ENCODE data around the gene PLXNA2. TPM values are rescaled to one million over a fixed set of nuclear protein-coding genes. Genes with fewer than 3 reads are reported as not detected.

PLXNA2 gene
- total RNA-seq, 1 donor from 2014 or later: 17.7 TPM

DNA sequence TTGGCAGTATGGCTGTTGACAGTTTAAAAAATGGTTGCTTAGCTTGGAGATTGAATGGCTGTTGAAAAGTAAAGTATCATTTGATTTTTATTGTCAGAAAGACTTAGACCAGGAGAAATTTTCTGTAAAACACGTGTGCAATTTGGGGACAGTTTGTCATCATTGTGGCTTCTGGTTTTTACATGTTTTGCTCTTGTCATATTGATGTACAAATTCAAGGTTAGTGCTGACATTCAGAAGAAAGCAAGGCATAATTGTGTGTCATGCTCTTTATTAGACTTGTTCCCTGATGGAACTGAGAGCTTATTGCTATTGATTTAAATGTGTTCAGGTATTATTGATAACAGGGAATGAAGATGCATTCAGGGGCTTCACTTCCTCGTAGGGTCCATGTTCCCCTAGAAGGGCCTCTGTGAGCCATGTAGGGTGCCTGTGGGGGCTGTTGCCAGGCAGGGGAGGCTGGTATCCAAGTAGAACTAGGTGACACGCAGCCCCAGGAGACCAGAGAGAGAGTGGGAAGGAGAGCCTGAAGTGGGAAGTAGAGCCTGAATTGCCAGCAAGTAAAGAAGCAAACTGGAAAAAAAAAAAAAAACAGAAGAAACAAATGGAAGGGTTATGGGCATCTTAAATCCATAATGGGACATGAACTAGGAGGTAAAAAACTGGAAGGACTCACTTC lies 32.7 kb upstream of the PLXNA2 start:
- Histone ChIP-seq H3K4me3 (ENCODE audit: insufficient read depth, low read depth, low read length) (no peak overlapping the region), H3K79me2 (ENCODE audit: insufficient read depth, low read length) (no peaks in the 10 kb centered on the region), H3K36me3 (ENCODE audit: insufficient read depth, low read length) (no peaks in the 10 kb centered on the region), H4K20me1 (ENCODE audit: insufficient read depth, low read length) (no peaks in the 10 kb centered on the region), H2AFZ (ENCODE audit: low read depth, low read length) (no peak overlapping the region), H3K9ac (ENCODE audit: low read length) (no peak overlapping the region), H3K4me2 (ENCODE audit: low read length) (no peak overlapping the region), H3K27ac (ENCODE audit: low read depth, low read length) (no peak overlapping the region), H3K9me3 (ENCODE audit: insufficient read depth, low read depth, low read length) (no peaks in the 10 kb centered on the region), H3K4me1 (ENCODE audit: insufficient read depth, low read length) (no peaks in the 10 kb centered on the region), H3K27me3 (ENCODE audit: insufficient read depth, low read length) (peaks cover 7% of the 10 kb centered on the region)
- no peak overlapping the region for H3K4me3 Mint-ChIP-seq (ENCODE audit: unreplicated experiment)
- peaks cover 31% of the 10 kb centered on the region for H3K27me3 Mint-ChIP-seq (ENCODE audit: low read depth, unreplicated experiment)
- H3K27ac Mint-ChIP-seq (ENCODE audit: unreplicated experiment): no peak overlapping the region
- H3K36me3 Mint-ChIP-seq (ENCODE audit: low read depth, unreplicated experiment): no peaks in the 10 kb centered on the region
- H3K4me1 Mint-ChIP-seq (ENCODE audit: low read depth, unreplicated experiment): peaks cover 12% of the 10 kb centered on the region
- H3K9me3 Mint-ChIP-seq (ENCODE audit: unreplicated experiment): no peaks in the 10 kb centered on the region
- DNase-seq (ENCODE audit: low read depth) (no peak), FAIRE-seq (no peak)
- no peak for TF ChIP-seq EZH2 (IDR thresholded peaks at IDR 0.05; ENCODE audit: insufficient read depth, low read length)
- TF ChIP-seq, protein P1, sequence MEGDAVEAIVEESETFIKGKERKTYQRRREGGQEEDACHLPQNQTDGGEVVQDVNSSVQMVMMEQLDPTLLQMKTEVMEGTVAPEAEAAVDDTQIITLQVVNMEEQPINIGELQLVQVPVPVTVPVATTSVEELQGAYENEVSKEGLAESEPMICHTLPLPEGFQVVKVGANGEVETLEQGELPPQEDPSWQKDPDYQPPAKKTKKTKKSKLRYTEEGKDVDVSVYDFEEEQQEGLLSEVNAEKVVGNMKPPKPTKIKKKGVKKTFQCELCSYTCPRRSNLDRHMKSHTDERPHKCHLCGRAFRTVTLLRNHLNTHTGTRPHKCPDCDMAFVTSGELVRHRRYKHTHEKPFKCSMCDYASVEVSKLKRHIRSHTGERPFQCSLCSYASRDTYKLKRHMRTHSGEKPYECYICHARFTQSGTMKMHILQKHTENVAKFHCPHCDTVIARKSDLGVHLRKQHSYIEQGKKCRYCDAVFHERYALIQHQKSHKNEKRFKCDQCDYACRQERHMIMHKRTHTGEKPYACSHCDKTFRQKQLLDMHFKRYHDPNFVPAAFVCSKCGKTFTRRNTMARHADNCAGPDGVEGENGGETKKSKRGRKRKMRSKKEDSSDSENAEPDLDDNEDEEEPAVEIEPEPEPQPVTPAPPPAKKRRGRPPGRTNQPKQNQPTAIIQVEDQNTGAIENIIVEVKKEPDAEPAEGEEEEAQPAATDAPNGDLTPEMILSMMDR (IDR thresholded peaks at IDR 0.05; ENCODE audit: insufficient read depth, low read depth, low read length): no peak

DNA sequence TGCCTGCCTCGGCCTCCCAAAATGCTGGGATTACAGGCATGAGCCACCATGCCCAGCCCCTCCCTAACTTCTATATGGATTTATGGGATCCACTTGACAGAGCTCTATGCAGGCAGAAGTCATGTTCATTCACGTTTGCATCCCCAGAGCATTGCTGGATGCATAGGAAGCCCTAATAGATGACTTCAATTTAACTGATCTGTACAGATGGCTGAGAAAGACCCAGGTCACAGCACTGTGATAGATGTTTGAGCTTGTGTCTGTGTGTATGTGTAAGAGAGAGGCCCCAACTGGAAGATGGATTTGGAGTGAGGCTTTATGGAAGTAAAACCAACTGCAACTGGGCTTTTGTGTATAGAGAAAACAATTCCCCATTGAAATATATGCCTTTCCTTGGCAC lies 30.9 kb upstream of the PLXNA2 start:
- H3K36me3 ChIP-seq (ENCODE audit: insufficient read depth, low read length): no peaks in the 10 kb centered on the region
- H3K27ac ChIP-seq (ENCODE audit: low read depth, low read length): no peak overlapping the region
- H3K4me2 ChIP-seq (ENCODE audit: low read length): no peak overlapping the region
- H3K4me3 Mint-ChIP-seq (ENCODE audit: unreplicated experiment): no peak overlapping the region
- H3K27me3 Mint-ChIP-seq (ENCODE audit: low read depth, unreplicated experiment): peaks cover 26% of the 10 kb centered on the region
- H3K4me1 ChIP-seq (ENCODE audit: insufficient read depth, low read length): no peaks in the 10 kb centered on the region
- DNase-seq (ENCODE audit: low read depth) (no peak), FAIRE-seq (no peak)
- H3K79me2 ChIP-seq (ENCODE audit: insufficient read depth, low read length): no peaks in the 10 kb centered on the region
- no peak overlapping the region for H3K9ac ChIP-seq (ENCODE audit: low read length)
- peaks cover 11% of the 10 kb centered on the region for H3K27me3 ChIP-seq (ENCODE audit: insufficient read depth, low read length)
- no peak overlapping the region for H3K4me3 ChIP-seq (ENCODE audit: insufficient read depth, low read depth, low read length)
- H4K20me1 ChIP-seq (ENCODE audit: insufficient read depth, low read length): no peaks in the 10 kb centered on the region
- peaks cover 15% of the 10 kb centered on the region for H3K4me1 Mint-ChIP-seq (ENCODE audit: low read depth, unreplicated experiment)
- H3K9me3 Mint-ChIP-seq (ENCODE audit: unreplicated experiment): no peaks in the 10 kb centered on the region
- no peak overlapping the region for H2AFZ ChIP-seq (ENCODE audit: low read depth, low read length)
- H3K27ac Mint-ChIP-seq (ENCODE audit: unreplicated experiment): no peak overlapping the region
- TF ChIP-seq, protein P1 (IDR thresholded peaks at IDR 0.05; ENCODE audit: insufficient read depth, low read depth, low read length): no peak
- H3K9me3 ChIP-seq (ENCODE audit: insufficient read depth, low read depth, low read length): no peaks in the 10 kb centered on the region
- H3K36me3 Mint-ChIP-seq (ENCODE audit: low read depth, unreplicated experiment): no peaks in the 10 kb centered on the region

DNA sequence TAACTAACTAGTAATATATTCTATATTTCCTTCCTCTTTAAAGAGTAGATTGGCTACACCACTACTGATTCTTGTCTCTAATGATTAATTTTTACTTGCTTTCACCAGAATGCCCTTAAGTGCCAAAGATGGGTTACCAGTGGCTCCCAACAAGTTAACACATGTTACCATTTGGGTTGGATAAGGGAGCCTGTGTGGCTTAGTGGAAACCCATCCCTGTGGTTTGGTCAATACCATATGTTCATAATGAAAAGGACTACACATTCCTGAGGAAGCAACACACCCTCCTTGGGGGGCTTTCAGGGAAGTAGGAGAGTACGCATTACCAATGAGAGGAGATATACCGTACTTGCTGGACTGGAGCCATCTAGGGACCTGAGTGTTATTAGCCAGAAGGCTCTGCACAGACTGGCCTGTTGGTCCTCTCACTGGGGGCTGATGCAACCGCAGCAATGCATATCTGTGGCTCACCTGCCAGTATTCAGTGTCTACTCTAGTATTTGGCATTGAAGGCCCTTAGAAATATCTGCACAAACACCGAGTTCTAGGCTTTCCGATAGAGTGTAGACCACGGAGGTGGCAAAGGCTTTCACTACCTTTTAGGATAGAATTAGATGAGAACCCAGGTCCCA lies 29.3 kb upstream of the PLXNA2 start:
- no peaks in the 10 kb centered on the region for H4K20me1 ChIP-seq (ENCODE audit: insufficient read depth, low read length)
- H3K9ac ChIP-seq (ENCODE audit: low read length): no peak overlapping the region
- Mint-ChIP-seq H3K27me3 (ENCODE audit: low read depth, unreplicated experiment) (peaks cover 29% of the 10 kb centered on the region), H3K4me1 (ENCODE audit: low read depth, unreplicated experiment) (peaks cover 26% of the 10 kb centered on the region), H3K27ac (ENCODE audit: unreplicated experiment) (peak overlapping the region; percentile 14), H3K36me3 (ENCODE audit: low read depth, unreplicated experiment) (no peaks in the 10 kb centered on the region), H3K4me3 (ENCODE audit: unreplicated experiment) (no peak overlapping the region), H3K9me3 (ENCODE audit: unreplicated experiment) (no peaks in the 10 kb centered on the region)
- no peaks in the 10 kb centered on the region for H3K79me2 ChIP-seq (ENCODE audit: insufficient read depth, low read length)
- peaks cover 27% of the 10 kb centered on the region for H3K27me3 ChIP-seq (ENCODE audit: insufficient read depth, low read length)
- no peak overlapping the region for H2AFZ ChIP-seq (ENCODE audit: low read depth, low read length)
- H3K36me3 ChIP-seq (ENCODE audit: insufficient read depth, low read length): no peaks in the 10 kb centered on the region
- no peaks in the 10 kb centered on the region for H3K9me3 ChIP-seq (ENCODE audit: insufficient read depth, low read depth, low read length)
- no peaks in the 10 kb centered on the region for H3K4me1 ChIP-seq (ENCODE audit: insufficient read depth, low read length)
- no peak for FAIRE-seq
- H3K4me3 ChIP-seq (ENCODE audit: insufficient read depth, low read depth, low read length): no peak overlapping the region
- DNase-seq (ENCODE audit: low read depth): no peak
- H3K4me2 ChIP-seq (ENCODE audit: low read length): no peak overlapping the region
- H3K27ac ChIP-seq (ENCODE audit: low read depth, low read length): no peak overlapping the region
- TF ChIP-seq EZH2 (IDR thresholded peaks at IDR 0.05; ENCODE audit: insufficient read depth, low read length): no peak
- TF ChIP-seq, protein P1 (IDR thresholded peaks at IDR 0.05; ENCODE audit: insufficient read depth, low read depth, low read length): no peak

Measured in astrocyte (in vitro differentiated cells and primary cell).